Peyer's patch (tissue), 4 donors: ENCODE data around the gene SCYGR6.

ENCODE experiments used
- POLR2A ChIP-seq, 2 donors: fragments of 450-650 bp; IDR thresholded peaks; one replicate each; pipeline ENCODE4 v1.5.1; 2017; ENCODE audit warnings: antibody characterized with exemption in 2 of 2, mild to moderate bottlenecking in 2 of 2, moderate library complexity in 2 of 2
- TF ChIP-seq, protein P1 (sequence below), 6 experiments: fragments of 450-650 bp in 4 of 6; fragments of 200-600 bp in 2 of 6; sonication (generic) in 1 of 6; IDR thresholded peaks; one replicate each; pipeline ENCODE4 v1.5.1; 2017 to 2019; ENCODE audit warnings: antibody characterized with exemption in 6 of 6, mild to moderate bottlenecking in 3 of 6, moderate library complexity in 1 of 6

DNA sequence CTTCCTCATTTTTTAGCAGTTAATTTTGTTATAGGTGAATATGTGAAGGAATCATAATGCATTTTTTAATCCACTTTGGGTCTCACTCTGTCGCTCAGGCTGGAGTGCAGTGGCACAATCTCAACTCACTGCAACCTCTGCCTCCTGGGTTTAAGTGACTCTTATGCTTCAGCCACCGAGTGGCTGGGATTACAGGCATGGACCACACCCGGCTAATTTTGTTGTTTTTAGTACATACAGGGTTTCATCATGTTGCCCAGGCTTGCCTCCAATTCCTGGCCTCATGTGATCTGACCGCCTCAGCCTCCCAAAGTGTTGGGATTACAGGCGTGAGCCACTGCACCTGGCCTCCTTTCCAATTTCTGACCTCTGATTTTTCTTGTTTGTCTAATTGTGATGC lies 40.3 kb downstream of the SCYGR6 start:
- TF ChIP-seq, protein P1, sequence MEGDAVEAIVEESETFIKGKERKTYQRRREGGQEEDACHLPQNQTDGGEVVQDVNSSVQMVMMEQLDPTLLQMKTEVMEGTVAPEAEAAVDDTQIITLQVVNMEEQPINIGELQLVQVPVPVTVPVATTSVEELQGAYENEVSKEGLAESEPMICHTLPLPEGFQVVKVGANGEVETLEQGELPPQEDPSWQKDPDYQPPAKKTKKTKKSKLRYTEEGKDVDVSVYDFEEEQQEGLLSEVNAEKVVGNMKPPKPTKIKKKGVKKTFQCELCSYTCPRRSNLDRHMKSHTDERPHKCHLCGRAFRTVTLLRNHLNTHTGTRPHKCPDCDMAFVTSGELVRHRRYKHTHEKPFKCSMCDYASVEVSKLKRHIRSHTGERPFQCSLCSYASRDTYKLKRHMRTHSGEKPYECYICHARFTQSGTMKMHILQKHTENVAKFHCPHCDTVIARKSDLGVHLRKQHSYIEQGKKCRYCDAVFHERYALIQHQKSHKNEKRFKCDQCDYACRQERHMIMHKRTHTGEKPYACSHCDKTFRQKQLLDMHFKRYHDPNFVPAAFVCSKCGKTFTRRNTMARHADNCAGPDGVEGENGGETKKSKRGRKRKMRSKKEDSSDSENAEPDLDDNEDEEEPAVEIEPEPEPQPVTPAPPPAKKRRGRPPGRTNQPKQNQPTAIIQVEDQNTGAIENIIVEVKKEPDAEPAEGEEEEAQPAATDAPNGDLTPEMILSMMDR (IDR thresholded peaks at IDR 0.05), result no peak
- no peak for TF ChIP-seq POLR2A (IDR thresholded peaks at IDR 0.05)
